Endothelial cell (in vitro differentiated cells): ENCODE results near the gene SNX12. TPM values are rescaled to one million over a fixed set of nuclear protein-coding genes. Genes with fewer than 3 reads are reported as not detected.

Experiments used
- DNase-seq: peaks from one replicate; pipeline ENCODE4 v3.0.0; 2021; ENCODE audit warnings: low spot score
- H3K27ac Mint-ChIP-seq: one replicate; pipeline ENCODE4 v1.8.0; 2021; ENCODE audit warnings: mixed read lengths, inconsistent platforms; ENCODE audit not compliant: unreplicated experiment
- H3K27me3 Mint-ChIP-seq: one replicate; pipeline ENCODE4 v1.8.0; 2021; ENCODE audit warnings: mild to moderate bottlenecking, moderate library complexity, mixed read lengths, inconsistent platforms; ENCODE audit not compliant: unreplicated experiment
- H3K36me3 Mint-ChIP-seq: one replicate; pipeline ENCODE4 v1.8.0; 2021; ENCODE audit warnings: mild to moderate bottlenecking, low read depth, mixed read lengths, inconsistent platforms; ENCODE audit not compliant: unreplicated experiment
- H3K4me1 Mint-ChIP-seq: one replicate; pipeline ENCODE4 v1.8.0; 2021; ENCODE audit warnings: mild to moderate bottlenecking, mixed read lengths, inconsistent platforms; ENCODE audit not compliant: unreplicated experiment
- H3K4me3 Mint-ChIP-seq: one replicate; pipeline ENCODE4 v1.8.0; 2021; ENCODE audit warnings: mild to moderate bottlenecking, mixed read lengths, inconsistent platforms; ENCODE audit not compliant: unreplicated experiment
- H3K9me3 Mint-ChIP-seq: one replicate; pipeline ENCODE4 v1.8.0; 2021; ENCODE audit warnings: mixed read lengths, inconsistent platforms; ENCODE audit not compliant: unreplicated experiment
- total RNA-seq: library from RNA; stranded (reverse); fragmentation: NEBNext Ultra II Directional; extraction: Animal tissue kit (Norgen Biotek cat#: 25700); gene quantifications from one replicate; pipeline ENCODE4 v1.2.1, GENCODE V29; 2021; ENCODE audit not compliant: unreplicated experiment
- TF ChIP-seq, protein P1 (sequence below): fragments of 200-600 bp; sonication (generic); IDR thresholded peaks from one replicate; pipeline ENCODE4 v1.5.0; 2021; ENCODE audit warnings: antibody characterized with exemption; ENCODE audit not compliant: unreplicated experiment

The SNX12 gene
- total RNA-seq, 1 donor from 2014 or later: 95.0 TPM

DNA sequence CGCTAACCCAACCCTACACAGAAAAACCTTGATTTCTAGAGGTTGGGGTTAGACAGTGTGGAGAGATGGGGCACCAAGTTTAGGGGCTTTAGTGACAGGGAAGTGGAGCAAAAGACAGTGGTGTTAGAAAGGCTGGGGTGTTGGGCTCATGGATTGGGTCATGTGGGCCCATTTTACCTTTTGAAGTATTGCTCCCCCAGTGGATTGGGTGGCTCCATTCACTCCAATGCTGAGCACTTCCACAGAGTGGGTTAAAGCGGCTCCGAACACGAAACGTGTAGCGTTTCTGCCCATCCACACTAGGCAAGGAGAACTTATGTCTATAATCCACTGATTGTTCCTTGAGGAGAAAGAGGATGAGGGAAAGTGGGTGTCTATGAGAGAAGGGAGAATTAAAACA is 40.9 kb upstream of the SNX12 start:
- Mint-ChIP-seq H3K27me3 (peaks cover 11% of the 10 kb centered on the region), H3K36me3 (no peaks in the 10 kb centered on the region), H3K9me3 (no peaks in the 10 kb centered on the region), H3K27ac (no peak overlapping the region), H3K4me3 (no peak overlapping the region), H3K4me1 (peaks cover 10% of the 10 kb centered on the region)
- no peak for DNase-seq
- TF ChIP-seq, protein P1, sequence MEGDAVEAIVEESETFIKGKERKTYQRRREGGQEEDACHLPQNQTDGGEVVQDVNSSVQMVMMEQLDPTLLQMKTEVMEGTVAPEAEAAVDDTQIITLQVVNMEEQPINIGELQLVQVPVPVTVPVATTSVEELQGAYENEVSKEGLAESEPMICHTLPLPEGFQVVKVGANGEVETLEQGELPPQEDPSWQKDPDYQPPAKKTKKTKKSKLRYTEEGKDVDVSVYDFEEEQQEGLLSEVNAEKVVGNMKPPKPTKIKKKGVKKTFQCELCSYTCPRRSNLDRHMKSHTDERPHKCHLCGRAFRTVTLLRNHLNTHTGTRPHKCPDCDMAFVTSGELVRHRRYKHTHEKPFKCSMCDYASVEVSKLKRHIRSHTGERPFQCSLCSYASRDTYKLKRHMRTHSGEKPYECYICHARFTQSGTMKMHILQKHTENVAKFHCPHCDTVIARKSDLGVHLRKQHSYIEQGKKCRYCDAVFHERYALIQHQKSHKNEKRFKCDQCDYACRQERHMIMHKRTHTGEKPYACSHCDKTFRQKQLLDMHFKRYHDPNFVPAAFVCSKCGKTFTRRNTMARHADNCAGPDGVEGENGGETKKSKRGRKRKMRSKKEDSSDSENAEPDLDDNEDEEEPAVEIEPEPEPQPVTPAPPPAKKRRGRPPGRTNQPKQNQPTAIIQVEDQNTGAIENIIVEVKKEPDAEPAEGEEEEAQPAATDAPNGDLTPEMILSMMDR: no peak

DNA sequence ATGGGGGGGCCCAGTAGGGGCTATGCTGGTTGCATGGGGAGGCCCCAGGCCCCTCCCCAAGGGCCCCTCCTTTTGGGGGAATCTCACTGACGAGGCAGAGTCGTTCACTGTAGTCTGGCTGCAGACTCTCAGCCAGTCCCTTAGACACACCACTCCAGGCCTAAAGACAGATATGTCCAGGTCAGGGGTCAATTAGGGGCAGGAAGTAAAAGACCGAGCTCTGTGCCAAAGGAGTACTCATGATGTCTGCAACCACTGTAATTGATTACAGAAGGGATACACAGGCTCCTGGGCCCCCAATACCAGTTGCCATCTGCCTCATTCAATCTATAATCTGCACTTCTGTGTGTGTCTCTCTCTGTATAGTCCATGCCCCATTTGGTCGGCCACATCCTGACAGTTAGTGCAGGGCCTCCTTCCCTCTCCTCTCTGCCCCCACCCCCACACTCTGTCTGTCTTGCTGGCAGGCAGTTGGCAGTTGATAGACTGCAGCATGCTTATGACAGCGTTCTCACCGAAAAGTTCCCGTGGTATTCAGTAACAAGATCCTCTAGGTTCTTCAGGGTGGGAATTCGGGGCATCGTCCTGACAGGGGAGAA is 39.7 kb upstream of the SNX12 start:
- TF ChIP-seq, protein P1: no peak
- Mint-ChIP-seq H3K36me3 (no peaks in the 10 kb centered on the region), H3K27me3 (peaks cover 11% of the 10 kb centered on the region), H3K4me1 (peaks cover 14% of the 10 kb centered on the region), H3K27ac (no peak overlapping the region), H3K9me3 (no peaks in the 10 kb centered on the region), H3K4me3 (no peak overlapping the region)
- DNase-seq: no peak

DNA sequence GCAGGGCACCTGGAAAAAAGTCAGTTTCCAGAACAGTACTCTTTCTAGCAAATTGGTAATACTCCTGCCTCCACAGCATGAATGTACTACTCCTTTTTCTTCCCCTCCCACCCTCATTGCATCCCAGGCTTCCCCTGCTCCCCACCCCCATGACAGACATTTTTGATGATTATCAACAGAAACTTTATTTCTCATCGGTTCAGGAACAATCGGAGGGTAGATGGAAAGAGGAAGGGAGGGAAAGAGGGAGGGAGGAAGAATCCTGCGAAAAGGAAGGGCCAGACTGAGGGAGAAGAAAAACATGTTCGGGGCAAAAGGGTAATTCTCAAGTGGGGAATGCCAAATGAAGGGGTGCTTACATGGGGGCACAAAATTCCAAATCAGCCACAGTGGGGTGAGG is 39.1 kb upstream of the SNX12 start:
- Mint-ChIP-seq H3K27me3 (peaks cover 11% of the 10 kb centered on the region), H3K9me3 (no peaks in the 10 kb centered on the region)

DNA sequence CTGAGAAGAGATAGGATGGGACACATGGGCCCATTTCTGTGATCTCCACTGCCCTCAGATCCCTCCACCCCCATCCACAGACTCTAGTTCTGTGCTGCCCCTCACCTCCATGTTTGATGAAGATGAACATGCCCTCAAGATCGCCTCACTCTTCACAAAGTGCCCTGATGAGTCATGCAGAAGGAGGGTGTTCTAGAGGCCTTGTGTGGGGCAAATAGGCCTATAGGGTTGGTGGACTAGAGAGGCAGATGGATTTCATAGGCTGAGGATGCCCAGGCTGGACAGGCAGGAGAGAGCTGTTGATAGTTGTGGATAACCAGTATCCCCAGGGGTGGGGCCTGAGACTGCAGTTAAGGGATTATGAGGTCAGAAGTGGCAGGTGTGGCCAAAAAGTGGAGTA is 38.3 kb upstream of the SNX12 start, which contains the start of gene CXorf65:
CXorf65 (minus strand) TSS at position 314 of the 400 bp plus-strand sequence; CDS start at position 130, 184 bp downstream.
- Mint-ChIP-seq H3K27me3 (peaks cover 11% of the 10 kb centered on the region), H3K36me3 (no peaks in the 10 kb centered on the region), H3K4me3 (no peak within 1 kb of the TSS), H3K27ac (no peak within 1 kb of the TSS), H3K4me1 (peaks cover 14% of the 10 kb centered on the region), H3K9me3 (no peaks in the 10 kb centered on the region)
- DNase-seq: no peak
- TF ChIP-seq, protein P1: no peak

More for the DNA sequence above, 39.1 kb upstream of the SNX12 start:
- Mint-ChIP-seq H3K27ac (no peak overlapping the region), H3K4me1 (peaks cover 17% of the 10 kb centered on the region), H3K36me3 (no peaks in the 10 kb centered on the region), H3K4me3 (no peak overlapping the region)
- DNase-seq: no peak
- TF ChIP-seq, protein P1: no peak

DNA sequence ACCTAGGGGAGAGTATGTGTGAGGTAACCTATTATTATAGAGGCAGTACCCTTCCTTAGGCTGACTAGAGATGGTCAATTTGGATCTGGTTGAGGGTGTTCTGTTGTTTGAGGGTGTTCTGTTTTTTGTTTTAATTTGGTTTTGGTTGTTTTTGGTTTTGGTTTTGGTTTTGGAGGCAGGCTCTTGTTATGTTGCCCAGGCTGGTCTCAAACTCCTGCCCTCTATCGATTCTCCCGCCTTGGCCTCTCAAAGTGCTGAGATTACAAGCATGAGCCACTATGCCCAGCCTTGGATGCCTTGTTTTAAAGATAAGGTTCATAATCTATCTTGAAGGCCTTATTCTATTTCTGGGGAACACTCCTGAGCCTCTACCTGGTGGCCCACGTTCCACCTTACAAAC is 37.5 kb upstream of the SNX12 start:
- DNase-seq: no peak
- H3K9me3 Mint-ChIP-seq: no peaks in the 10 kb centered on the region
- H3K4me1 Mint-ChIP-seq: peaks cover 14% of the 10 kb centered on the region
- TF ChIP-seq, protein P1: no peak
- no peak overlapping the region for H3K27ac Mint-ChIP-seq
- no peak overlapping the region for H3K4me3 Mint-ChIP-seq
- no peaks in the 10 kb centered on the region for H3K36me3 Mint-ChIP-seq
- peaks cover 11% of the 10 kb centered on the region for H3K27me3 Mint-ChIP-seq
